ENCODE data around the gene BTG4. TPM values are rescaled to one million over a fixed set of nuclear protein-coding genes. Genes with fewer than 3 reads are reported as not detected.
A peak's percentile ranks its signal among the peaks of the same experiment; 100 is the strongest.

The BTG4 gene
- total and polyA plus RNA-seq, 9 of the 15 experiments (the other 6 are each of a cell fraction or from before 2014, with no cell fraction given), result not detected

- peak; percentile 77 for TF ChIP-seq SPI1 (IDR thresholded peaks at IDR 0.05; ENCODE audit: borderline replicate concordance, low read depth, low read length)
- peak; percentile 40 to 55; a peak in 2 of 4 replicates for TF ChIP-seq NRF1 (conservative IDR thresholded peaks at IDR 0.05 in 1 of 2, IDR thresholded peaks at IDR 0.05 in 1 of 2)
- TF ChIP-seq NBN (IDR thresholded peaks at IDR 0.05; ENCODE audit: low read depth), result peak; percentile 61; the same call in 1 of the 2 replicates
- TF ChIP-seq ZMIZ1 (IDR thresholded peaks at IDR 0.05; ENCODE audit: low read depth in 2 of 2, low read length in 2 of 2), result no peak
- TF ChIP-seq ZNF217 (CRISPR knock-in tag; IDR thresholded peaks at IDR 0.05), result no peak
- peak; percentile 35; the same call in 1 of the 2 replicates for TF ChIP-seq SMARCA4 (IDR thresholded peaks at IDR 0.05)
- no peak; a peak in 1 of 4 replicates for TF ChIP-seq MAZ (CRISPR knock-in tag; conservative IDR thresholded peaks at IDR 0.05 in 1 of 2, IDR thresholded peaks at IDR 0.05 in 1 of 2)
- TF ChIP-seq GABPB1 (CRISPR knock-in tag; IDR thresholded peaks at IDR 0.05), result peak; percentile 76
- TF ChIP-seq ZNF717 (CRISPR knock-in tag; IDR thresholded peaks at IDR 0.05), result no peak
- no peak for TF ChIP-seq HNRNPUL1 (IDR thresholded peaks at IDR 0.05; ENCODE audit: low read length)
- no peak for TF ChIP-seq RBM22 (IDR thresholded peaks at IDR 0.05; ENCODE audit: low read depth, low read length, poor library complexity, severe bottlenecking)
- TF ChIP-seq, protein P1, sequence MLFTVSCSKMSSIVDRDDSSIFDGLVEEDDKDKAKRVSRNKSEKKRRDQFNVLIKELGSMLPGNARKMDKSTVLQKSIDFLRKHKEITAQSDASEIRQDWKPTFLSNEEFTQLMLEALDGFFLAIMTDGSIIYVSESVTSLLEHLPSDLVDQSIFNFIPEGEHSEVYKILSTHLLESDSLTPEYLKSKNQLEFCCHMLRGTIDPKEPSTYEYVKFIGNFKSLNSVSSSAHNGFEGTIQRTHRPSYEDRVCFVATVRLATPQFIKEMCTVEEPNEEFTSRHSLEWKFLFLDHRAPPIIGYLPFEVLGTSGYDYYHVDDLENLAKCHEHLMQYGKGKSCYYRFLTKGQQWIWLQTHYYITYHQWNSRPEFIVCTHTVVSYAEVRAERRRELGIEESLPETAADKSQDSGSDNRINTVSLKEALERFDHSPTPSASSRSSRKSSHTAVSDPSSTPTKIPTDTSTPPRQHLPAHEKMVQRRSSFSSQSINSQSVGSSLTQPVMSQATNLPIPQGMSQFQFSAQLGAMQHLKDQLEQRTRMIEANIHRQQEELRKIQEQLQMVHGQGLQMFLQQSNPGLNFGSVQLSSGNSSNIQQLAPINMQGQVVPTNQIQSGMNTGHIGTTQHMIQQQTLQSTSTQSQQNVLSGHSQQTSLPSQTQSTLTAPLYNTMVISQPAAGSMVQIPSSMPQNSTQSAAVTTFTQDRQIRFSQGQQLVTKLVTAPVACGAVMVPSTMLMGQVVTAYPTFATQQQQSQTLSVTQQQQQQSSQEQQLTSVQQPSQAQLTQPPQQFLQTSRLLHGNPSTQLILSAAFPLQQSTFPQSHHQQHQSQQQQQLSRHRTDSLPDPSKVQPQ (CRISPR knock-in tag; IDR thresholded peaks at IDR 0.05; ENCODE audit: borderline replicate concordance), result no peak
- no peak for TF ChIP-seq RBFOX2 (IDR thresholded peaks at IDR 0.05; ENCODE audit: low read depth, low read length)
- peak; percentile 18; the same call in 1 of the 2 replicates for TF ChIP-seq CXXC5 (CRISPR knock-in tag; IDR thresholded peaks at IDR 0.05)
- peak; percentile 81 for TF ChIP-seq ARID2 (IDR thresholded peaks at IDR 0.05)
- peak; percentile 61; the same call in 1 of the 2 replicates for TF ChIP-seq CC2D1A (IDR thresholded peaks at IDR 0.05)
- no peak for TF ChIP-seq PHF20 (IDR thresholded peaks at IDR 0.05; ENCODE audit: partially characterized antibody)
- no peak for TF ChIP-seq ZNF146 (CRISPR knock-in tag; IDR thresholded peaks at IDR 0.05; ENCODE audit: unreplicated experiment)
- TF ChIP-seq JUND (IDR thresholded peaks at IDR 0.05; ENCODE audit: borderline replicate concordance, low read depth, low read length), result peak; percentile 51; the same call in 1 of the 2 replicates
- no peak for TF ChIP-seq JUND (tag; IDR thresholded peaks at IDR 0.05; ENCODE audit: borderline replicate concordance, low read depth, low read length)
Observed at GRCh38 chr11:111446404-111447111, 65.6 kb downstream of the BTG4 start (continued).

All from K562 (cell line).